Ramos (cell line): ENCODE data around the gene ACKR3.

Experiments used
- in situ Hi-C: fragments of 300-500 bp; cut with MboI; formaldehyde crosslinking; loops from one replicate; pipeline ENCODE4 v1.14.3; 2022; ENCODE audit warnings: low sequenced_read_pairs; ENCODE audit not compliant: unreplicated experiment

The ACKR3 gene

GRCh38 chr2:236581546-236581945, 11.9 kb downstream of the ACKR3 start:
- in situ Hi-C loops: no loop called here

GRCh38 chr2:236582968-236583367, 13.3 kb downstream of the ACKR3 start:
- in situ Hi-C loops: no loop called here

DNA sequence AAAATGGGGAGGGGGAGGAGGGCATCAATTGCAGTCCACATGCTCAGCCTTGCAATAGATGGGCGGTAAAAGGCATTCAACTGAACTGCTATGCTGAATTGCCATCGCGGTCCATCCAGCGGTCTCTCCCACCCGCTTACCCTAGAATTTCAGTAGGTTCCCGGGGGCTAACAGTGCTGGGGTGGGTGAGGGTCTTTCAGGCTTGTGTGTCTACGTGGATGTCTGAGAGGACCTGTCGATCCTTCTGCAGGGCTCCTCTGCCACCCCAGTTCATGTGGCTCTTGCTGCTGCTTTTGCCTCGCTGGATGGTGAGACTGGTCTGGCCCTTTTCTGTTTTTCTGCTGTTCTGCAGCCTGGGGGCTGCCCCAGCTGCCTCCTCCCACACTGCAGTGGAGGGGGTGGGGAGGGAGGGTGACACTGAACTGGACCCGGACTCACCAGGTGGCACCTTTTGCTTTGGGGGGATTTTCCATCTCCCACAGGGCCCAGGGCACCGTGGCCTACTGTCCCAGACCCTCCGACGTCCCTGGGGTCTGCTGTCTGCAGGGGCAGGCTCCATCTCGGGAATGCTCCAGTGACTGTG, 14.1 kb downstream of the ACKR3 start:
- in situ Hi-C loops: no loop called here

DNA sequence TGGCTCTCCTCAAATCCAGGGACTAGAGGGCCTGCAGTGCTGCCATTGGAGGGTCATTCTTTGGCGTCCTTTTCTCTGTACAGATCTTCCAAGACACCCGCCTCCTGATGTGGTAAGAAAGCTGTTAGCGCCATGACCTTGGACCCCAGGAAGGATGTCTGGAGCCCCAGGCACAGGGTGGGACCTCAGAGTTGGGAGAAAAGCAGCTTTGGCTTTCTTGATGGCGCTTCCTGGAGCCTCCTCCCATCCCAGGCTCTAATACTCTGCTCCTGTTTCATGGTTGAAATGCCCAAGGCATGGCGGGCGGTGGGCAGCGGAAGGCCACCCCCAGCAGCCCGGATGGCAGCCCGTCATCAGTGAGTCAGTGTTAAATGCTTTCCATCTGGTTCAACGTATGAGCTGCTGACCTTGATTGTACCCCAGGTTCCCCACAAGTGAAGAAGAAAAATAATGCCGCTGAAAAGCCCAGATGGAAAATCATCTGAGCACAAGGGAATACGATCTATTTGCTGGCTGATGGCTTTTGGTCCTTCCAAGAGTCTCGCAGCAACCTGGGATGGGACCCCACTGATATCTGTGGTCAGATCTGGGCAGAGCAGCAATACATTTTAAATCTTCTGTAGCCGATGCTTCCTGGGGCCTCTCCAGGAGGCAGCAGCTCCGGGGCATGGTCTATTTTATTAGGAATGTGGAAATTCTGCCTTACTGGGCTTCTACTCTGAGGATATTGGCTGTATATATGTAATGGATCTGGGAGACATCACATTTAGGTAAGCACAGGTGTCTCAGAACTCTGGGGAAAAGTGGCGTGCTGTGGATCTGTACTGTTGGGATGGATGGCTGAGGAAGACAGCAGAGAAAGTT, 15.1 kb downstream of the ACKR3 start:
- in situ Hi-C loops: no loop called here

GRCh38 chr2:236585966-236586365, 16.3 kb downstream of the ACKR3 start:
- in situ Hi-C loops: no loop called here

DNA sequence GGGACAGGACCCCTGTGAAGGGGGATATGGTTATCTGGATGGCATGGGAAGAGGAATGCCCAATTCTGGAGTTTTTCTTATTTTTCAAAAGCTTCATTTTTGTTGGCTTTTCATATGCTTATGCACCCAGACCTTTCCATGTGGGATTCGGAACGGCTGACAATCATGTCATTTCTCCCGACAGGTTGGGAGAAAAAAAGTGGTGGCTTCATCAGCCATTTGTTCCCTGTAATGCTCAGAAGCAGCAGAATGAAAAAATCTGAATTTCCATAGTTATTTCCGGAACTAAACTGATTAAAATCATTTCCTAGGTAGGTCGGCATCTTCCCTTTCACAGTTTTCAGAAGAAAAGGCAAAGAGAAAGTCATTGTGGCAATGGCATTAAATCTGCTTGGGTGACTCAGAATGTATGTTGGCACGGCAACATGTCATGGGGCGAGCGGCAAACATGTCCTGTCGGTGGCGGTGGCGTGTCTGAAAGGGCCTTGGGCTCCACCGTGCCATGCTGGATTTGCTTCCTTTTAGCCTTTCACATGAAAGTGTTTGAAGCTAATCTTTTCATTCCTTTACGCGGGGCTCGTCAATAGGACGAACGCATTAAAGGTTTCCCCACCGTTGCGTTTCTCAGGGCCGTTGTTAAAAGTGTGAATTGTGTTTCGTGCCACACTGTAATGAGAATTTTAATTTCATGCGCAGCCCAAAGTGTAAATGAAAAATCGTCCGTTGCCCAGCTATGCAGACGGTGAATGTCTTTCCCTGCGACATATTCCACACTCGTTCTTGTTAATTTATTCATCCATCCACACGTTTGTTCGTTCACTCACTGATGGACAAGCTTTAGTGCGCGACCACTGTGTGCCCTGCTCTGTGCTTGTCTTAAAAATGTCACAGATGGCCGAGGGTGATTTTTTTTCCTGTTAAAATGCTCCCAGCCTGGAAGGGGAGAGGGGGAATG, 18.5 kb downstream of the ACKR3 start:
- in situ Hi-C loops: no loop called here

- in situ Hi-C loops: no loop called here
Measured at GRCh38 chr2:236588932-236589592, 19.4 kb downstream of the ACKR3 start.

DNA sequence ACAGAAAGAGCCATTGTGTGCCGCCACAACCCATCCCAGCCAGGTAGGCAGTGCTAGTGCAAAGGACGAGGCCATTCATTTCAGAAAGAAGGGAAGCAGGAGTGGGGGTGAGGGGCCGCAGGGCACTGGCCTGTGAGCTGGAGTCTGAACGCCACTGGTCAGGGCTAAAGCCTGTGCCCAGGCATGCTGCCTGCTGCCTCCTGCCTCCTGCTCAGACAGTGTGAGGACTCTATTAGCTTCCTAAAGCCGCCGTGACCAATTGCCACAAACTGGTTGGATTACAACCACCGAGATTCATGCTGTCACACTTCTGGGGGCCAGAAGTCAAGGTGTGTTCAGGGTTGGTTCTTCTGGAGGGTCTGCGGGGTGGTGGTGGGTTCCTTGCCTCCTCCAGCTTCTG, 21.2 kb downstream of the ACKR3 start:
- in situ Hi-C loops: no loop called here

- in situ Hi-C loops: no loop called here
Measured at GRCh38 chr2:236592821-236593220, 23.2 kb downstream of the ACKR3 start.

GRCh38 chr2:236593531-236593930, 23.9 kb downstream of the ACKR3 start:
- in situ Hi-C loops: no loop called here

GRCh38 chr2:236593956-236594355, 24.3 kb downstream of the ACKR3 start:
- in situ Hi-C loops: no loop called here

- in situ Hi-C loops: no loop called here
Measured at GRCh38 chr2:236597629-236598028, 28.0 kb downstream of the ACKR3 start.

DNA sequence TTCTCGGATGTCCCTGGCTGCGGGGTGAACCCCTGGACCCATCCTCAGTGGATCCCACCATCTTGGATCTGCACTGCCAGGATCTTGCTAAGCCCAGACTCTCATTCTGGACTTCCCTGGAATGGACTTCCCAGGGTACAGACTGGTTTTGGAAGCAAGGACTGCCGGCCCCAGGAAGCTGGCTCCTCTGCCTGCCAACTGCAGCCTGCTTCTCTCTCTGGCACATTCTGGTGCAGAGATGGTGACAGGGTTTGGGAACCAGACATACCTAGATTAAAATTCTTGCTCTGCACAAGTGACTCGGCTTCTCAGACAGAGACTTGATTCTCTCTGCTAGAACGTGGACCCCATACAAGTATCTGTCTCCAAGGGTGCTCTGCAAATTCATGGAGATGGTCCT, 29.4 kb downstream of the ACKR3 start:
- in situ Hi-C loops: no loop called here

DNA sequence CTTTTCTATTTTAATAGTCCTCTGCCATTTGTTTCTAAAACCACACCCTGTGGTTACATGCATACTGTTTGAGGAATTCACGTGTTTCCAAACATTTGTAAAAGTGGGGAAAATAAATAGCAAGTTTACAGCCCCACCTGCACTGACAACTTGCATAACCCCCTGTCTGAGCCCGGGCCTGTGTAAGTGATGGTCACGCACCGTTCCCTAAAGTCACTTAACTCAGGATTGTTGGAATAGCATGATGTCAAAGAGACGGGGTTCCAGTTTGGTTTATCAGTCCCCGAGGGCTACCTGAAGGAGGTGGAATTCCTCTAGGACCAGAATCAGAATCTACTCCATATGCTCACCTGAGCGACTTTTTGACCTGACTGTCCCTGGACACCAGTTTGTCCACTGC, 30.5 kb downstream of the ACKR3 start:
- in situ Hi-C loops: no loop called here

- in situ Hi-C loops: no loop called here
Measured at GRCh38 chr2:236600892-236601291, 31.3 kb downstream of the ACKR3 start.

DNA sequence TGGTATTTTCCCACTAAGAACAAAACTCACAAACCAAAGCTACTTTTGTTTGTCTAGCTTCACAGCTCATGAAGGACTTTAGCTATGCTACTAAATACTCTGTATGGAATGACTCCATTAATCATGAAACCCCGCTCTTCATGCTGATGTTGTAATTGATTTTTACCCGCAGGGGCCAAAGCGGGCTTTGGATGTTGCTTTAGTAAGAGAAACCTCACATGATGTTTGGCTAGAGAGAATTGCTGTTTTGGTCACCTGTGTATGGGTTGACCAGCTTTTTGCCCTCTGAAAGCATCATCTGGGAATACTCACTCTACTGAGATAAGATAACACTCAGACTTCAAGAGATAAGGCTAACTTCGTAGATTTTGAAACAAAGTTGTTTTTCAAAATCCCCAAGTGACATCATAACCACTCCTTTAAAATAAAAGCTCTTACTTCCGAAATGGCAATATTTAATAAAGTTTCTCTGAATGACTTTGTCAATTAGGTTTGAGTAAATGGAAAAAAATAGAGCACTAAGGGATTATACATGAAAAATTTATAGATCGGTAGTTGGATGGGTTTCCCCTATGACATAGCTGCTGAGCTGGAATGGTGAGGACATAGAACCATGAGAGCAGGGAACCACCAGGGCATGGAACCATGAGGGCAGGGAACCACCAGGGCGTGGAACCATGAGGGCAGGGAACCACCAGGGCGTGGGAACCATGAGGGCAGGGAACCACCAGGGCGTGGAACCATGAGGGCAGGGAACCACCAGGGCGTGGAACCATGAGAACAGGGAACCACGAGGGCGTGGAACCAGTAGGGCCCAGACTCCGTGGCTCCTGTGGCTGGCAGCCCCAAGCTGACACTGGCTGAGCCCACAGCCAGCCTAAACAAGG, 31.9 kb downstream of the ACKR3 start:
- in situ Hi-C loops: no loop called here

GRCh38 chr2:236602678-236603077, 33.1 kb downstream of the ACKR3 start:
- in situ Hi-C loops: no loop called here

- in situ Hi-C loops: no loop called here
Measured at GRCh38 chr2:236603361-236604015, 33.9 kb downstream of the ACKR3 start.
